HTERT RPE-1 (cell line): ENCODE data around the gene COL2A1.

ENCODE experiments used
- in situ Hi-C: fragments of 300-500 bp; cut with MboI; formaldehyde crosslinking; loops from 4 replicates; pipeline ENCODE4 v1.14.3; 2020; ENCODE audit warnings: low sequenced_read_pairs

COL2A1 gene

DNA sequence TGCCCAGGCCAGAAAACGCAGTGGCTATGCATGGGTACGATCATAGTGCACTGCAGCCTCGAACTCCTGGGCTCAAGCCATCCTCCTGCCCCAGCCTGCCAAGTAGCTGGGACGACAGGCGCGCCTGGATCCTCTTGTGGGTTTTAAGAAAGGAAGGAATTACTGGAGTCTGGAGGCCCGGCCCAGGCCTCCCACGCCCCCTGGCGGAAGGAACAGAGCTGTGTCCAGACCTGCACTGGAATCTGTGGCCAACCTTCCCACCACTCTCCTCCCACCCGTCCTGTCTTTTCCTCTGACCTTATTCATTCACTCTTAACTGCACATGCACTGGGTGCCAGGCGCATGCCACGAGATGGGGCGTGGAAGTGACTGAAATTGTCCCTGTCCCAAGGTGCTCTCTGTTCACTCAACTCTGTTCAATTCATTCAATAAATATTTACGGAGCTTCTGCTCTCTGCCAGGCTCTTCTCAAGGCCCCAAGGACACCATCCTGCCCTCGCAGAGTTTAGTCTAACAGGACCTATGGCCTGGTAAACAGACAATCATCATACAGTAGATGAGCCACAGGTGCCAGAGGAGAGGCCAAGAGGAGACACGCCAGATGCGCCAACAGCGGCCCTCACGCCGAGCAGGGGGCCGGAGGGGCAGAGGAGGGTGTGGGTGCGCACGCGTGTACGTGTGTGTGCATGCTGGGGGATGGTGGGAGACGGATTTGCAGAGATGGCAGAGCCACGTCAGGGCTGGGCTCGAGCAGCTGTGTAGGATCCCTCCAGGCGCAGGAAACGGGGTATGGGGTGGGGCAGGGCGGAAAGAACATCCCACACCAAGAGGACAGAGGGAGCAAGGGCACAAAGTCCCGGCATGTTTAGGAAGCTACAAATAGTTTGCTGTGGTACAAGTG lies 54.6 kb downstream of the COL2A1 start:
- in situ Hi-C loops, result no loop called here

DNA sequence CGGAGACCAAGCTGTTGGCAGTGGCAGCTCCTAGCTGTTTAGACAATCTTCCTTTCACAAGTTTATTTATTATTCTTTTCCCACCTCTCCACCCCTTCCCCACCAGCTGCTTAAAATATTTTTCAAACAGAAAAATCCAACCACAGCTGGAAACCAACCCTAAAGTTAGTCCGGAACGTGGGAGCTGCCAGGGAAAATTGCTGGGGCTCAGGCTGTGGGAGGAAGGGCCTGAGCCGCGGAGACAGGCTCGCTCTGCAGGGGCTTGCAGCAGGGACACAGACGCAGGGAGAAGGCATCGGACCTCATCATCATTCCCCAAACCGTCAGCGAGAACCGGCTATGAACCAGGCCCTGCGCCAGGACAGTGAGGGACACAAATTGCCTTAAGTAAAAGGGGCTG lies 56.9 kb downstream of the COL2A1 start:
- in situ Hi-C loops, result no loop called here

DNA sequence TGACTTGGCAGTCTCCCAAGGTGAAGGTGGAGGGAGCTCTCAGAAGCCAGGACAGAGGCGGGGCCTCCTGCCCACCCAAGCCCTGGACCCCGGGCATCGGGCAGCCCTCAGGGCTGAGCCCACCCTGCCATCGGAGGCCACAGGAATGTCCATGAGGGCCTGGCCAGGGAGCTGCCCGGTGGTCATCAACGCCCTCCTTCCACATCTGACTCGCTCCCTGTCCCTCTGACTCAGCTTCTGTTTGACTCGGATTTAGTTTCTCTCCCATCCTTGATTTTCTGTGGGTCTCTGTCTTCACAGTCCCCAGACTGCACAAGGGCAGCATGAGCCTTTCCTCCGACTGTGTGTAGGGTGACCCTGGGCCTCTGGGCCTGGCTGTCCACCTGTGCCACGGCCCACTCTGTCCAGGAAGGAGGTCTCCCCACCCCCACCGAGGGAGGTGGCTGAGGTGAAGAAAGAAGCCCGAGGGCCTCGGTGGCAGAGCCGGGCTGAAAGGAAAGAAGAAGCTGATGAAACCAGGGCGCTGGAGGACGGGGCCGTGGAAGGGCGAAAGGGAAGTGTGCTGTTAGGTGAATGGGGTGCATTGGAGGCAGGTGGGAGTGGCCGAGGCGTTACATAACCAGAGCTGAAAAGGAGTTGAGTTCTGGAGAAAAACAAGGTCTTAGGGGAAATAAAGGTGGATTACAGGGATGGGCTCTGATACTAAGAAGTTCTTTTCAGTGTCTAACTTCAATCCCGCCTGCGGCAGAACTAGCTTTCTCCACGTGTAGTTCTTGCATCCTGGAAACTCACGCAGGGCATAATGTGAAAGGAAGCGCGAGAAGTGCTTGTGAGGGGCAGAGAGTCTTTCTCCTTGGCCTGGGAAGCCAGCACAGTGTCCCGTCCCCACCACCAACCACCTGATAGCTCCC lies 57.6 kb downstream of the COL2A1 start:
- in situ Hi-C loops, result no loop called here

GRCh38 chr12:47945341-47945728 lies 58.9 kb downstream of the COL2A1 start:
- in situ Hi-C loops, result no loop called here

DNA sequence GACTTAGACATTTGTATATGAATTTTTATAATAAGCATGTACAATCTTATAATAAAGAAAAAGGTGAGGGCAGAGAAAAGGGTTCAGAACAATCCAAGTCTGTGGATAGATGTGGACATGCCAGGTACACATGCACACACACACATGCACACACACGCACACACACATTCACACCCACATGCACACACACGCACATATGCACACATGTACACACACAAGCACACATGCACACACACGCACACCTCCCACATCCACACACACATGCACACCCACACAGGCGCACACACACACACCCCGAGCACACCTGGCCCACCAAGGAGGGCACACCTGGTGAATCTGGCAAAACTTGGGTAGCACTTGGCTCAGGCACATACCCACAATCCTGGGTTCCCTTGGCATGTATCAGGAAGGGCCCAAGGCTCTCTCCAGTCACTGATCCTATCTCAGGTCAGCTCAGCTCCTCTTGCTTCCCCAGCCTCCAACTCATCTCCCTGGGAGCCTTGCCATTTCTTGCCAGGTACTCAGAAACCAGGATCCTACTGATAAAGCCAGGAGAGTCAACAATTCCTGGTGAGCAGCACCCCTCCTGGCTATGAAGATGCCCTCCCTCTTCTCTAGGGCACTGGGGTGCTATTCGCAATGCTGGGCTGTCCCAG lies 59.5 kb downstream of the COL2A1 start:
- in situ Hi-C loops, result no loop called here

- in situ Hi-C loops, result no loop called here
These were observed 60.5 kb downstream of the COL2A1 start for GRCh38 chr12:47943623-47944340.

GRCh38 chr12:47942614-47943225 lies 61.6 kb downstream of the COL2A1 start:
- in situ Hi-C loops, result no loop called here

DNA sequence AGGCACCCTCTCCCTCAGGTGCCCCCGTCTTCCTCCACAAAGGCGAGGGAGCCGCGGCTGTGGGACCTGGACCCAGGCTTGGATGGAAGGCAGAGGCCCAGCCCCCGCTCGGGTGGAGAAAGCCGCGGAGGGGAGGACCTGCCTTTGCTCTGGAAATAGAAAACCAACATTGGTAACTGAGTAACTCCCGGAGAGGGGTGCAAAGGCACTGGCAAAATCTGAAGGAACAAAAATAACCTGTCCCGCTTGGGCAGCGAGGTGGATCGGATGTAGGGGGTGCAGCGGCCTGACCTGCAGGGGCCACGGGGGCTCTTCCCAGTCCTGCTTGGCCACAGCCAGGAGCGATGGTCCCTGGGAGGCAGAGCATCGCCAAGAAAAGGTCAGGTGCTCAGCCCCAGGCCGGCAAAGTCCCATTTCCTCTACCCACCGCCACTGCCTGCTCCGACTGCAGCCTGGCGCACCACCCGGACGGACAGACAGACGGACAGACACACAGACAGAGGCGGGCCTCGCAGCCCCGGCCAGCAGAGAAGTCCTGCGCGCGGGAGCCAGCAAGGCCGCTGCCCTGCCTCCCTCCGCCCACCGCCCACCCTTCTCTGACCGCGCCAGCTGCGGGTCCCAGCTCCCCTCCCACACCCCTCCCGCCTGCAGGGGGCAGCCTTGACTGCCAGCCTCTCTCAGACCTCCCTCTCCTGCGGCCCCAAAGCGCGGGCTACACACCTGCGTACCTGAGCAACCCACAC lies 62.2 kb downstream of the COL2A1 start:
- in situ Hi-C loops, result no loop called here

- in situ Hi-C loops, result no loop called here
These were observed 62.8 kb downstream of the COL2A1 start for GRCh38 chr12:47941475-47941780.

- in situ Hi-C loops, result no loop called here
These were observed 63.4 kb downstream of the COL2A1 start for GRCh38 chr12:47940773-47941474.

- in situ Hi-C loops, result no loop called here
These were observed 65.2 kb downstream of the COL2A1 start for GRCh38 chr12:47939009-47939601.

GRCh38 chr12:47938594-47938993 lies 65.7 kb downstream of the COL2A1 start:
- in situ Hi-C loops, result no loop called here

- in situ Hi-C loops, result no loop called here
These were observed 66.2 kb downstream of the COL2A1 start for GRCh38 chr12:47938093-47938492.

- in situ Hi-C loops, result no loop called here
These were observed 69.1 kb downstream of the COL2A1 start for GRCh38 chr12:47935184-47935583.

DNA sequence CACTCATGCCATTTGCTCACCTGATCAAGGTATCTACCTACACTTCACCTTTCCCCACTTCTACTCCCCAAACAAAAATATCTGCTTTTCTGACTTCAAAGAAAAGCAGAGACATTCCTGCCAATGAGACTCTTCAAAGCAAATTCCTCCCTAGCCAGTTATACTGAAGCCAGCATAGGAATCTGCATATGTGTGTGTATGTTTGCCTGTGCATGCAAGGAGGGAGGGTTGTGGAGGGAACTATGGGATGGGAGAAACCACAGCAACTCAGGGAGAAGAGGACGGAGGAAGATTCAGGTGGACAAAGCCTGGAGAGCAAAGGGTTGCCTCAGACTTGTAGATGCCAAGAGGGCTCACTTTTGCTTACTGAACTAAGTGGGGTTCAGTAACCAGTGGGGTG lies 73.1 kb downstream of the COL2A1 start:
- in situ Hi-C loops, result no loop called here

DNA sequence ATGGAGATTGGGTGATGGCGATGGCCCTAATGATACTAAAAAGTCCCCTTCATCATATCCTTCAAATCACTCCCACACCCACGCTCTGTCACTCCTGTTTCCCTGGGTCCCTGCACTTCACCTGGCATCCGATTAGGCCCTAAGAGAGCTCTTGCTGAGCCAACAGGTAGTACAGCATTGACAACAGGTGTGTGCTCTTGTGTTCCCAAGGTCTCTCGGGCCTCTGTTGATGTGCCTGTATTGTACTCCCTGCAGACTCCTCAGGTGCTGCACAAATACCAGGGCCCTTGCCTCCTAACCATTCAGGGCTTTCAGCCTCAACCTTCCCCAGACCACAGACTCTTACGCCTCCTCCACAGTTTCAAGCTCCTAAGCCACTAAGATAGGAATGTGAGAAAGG lies 73.6 kb downstream of the COL2A1 start:
- in situ Hi-C loops, result no loop called here

DNA sequence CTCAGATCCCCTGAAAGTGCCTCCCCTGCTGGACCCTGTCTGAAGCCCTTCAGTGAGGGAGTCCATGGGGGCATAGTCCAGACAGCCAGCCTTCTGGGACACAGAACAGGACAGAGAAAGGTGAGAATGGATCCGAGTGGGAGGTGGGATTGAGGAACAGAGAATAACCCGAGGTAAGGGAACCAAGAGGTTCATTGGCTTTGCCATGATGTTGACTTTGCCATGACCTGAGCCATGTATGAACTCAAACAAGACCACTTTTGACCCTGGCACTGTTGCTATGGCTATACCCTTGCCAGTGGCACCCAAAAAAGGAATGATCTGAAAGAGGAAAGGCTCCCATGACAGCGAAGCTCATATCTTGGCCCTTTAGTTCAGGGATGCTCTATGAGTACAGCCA lies 76.9 kb downstream of the COL2A1 start:
- in situ Hi-C loops, result no loop called here
